Natural killer cell (primary cell): ENCODE data around the gene GOLGA8S. TPM values are rescaled to one million over a fixed set of nuclear protein-coding genes. Genes with fewer than 3 reads are reported as not detected.
"Not testable (repeated sequence)": the region's sequence is repeated elsewhere in the genome, so short reads cannot be mapped to it uniquely, and the experiment has no call there.

Source experiments
- ATAC-seq, 3 donors: fragments of 150-1000 bp in 2 of 3; fragments of 200-7000 bp in 1 of 3; cut with Tn5 transposase; 1 replicate in 1 of 3; 2 replicates in 2 of 3; pipeline ENCODE4 v1.10.0; 2021; ENCODE audit warnings: mild to moderate bottlenecking in 2 of 3, moderate library complexity in 2 of 3
- DNase-seq, 2 donors: peaks; one replicate each; pipeline versions ENCODE4 v3.0.0 to v3.0.0-alpha.2; 2013 to 2021; ENCODE audit warnings: mixed read lengths in 1 of 2
- H3K27ac ChIP-seq: one replicate; pipeline ENCODE4 v1.5.1; 2013; ENCODE audit warnings: mild to moderate bottlenecking, low read length
- H3K27me3 ChIP-seq: one replicate; pipeline ENCODE4 v1.6.1; 2013; ENCODE audit warnings: low read length; ENCODE audit not compliant: control insufficient read depth, insufficient read depth
- H3K36me3 ChIP-seq: one replicate; pipeline ENCODE4 v1.6.1; 2013; ENCODE audit warnings: low read length; ENCODE audit not compliant: control insufficient read depth, insufficient read depth
- H3K4me1 ChIP-seq: one replicate; pipeline ENCODE4 v1.6.1; 2013; ENCODE audit warnings: low read length; ENCODE audit not compliant: control insufficient read depth, insufficient read depth
- H3K4me3 ChIP-seq: one replicate; pipeline ENCODE4 v1.5.1; 2013; ENCODE audit warnings: low read length
- H3K9me3 ChIP-seq: one replicate; pipeline ENCODE4 v1.6.1; 2013; ENCODE audit warnings: low read length; ENCODE audit not compliant: control insufficient read depth, insufficient read depth
- H3K27ac Mint-ChIP-seq, 2 donors: one replicate each; pipeline ENCODE4 v1.8.0; 2022; ENCODE audit warnings: mild to moderate bottlenecking in 2 of 2, mixed read lengths in 2 of 2, moderate library complexity in 1 of 2
- H3K27me3 Mint-ChIP-seq, 2 donors: one replicate each; pipeline ENCODE4 v1.8.0; 2022; ENCODE audit warnings: low read depth in 2 of 2, mixed read lengths in 2 of 2
- H3K36me3 Mint-ChIP-seq: one replicate; pipeline ENCODE4 v1.8.0; 2022; ENCODE audit warnings: mixed read lengths
- H3K4me1 Mint-ChIP-seq, 2 donors: one replicate each; pipeline ENCODE4 v1.8.0; 2022; ENCODE audit warnings: mixed read lengths in 2 of 2
- H3K4me3 Mint-ChIP-seq: one replicate; pipeline ENCODE4 v1.8.0; 2022; ENCODE audit warnings: mild to moderate bottlenecking, moderate library complexity, mixed read lengths
- H3K9me3 Mint-ChIP-seq, 2 donors: one replicate each; pipeline ENCODE4 v1.8.0; 2022; ENCODE audit warnings: mixed read lengths in 2 of 2
- CTCF ChIP-seq: fragments of 200-600 bp; IDR thresholded peaks from one replicate; pipeline ENCODE4 v1.8.0; 2022; ENCODE audit warnings: antibody characterized with exemption
- WGBS: methylation state at CpG from one replicate; pipeline ENCODE4 v1.1.7; 2013; ENCODE audit warnings: missing lambda C conversion rate; ENCODE audit not compliant: insufficient coverage; 5-methylcytosine and 5-hydroxymethylcytosine counted together
- intact Hi-C: fragments of 100-400 bp; cut with micrococcal nuclease; formaldehyde crosslinking; loops from one replicate; pipeline ENCODE4 v1.14.2; 2022
- total RNA-seq, 4 donors: library from RNA; stranded (reverse); fragments of 120-200 nt in 1 of 4; gene quantifications; one replicate each; pipeline versions ENCODE4 v1.2.3 to v1.2.4, GENCODE V29; 2013 to 2022

Gene GOLGA8S
- total RNA-seq, 3 donors from 2014 or later (not counting 1 experiment from before 2014, with no cell fraction given) = 2.3 to 6.0 (median 2.8) TPM

GRCh38 chr15:23370578-23370977 lies 16.0 kb downstream of the GOLGA8S start:
- WGBS = 80% methylated on average over 2 of the region's 2 CpGs
- no peaks in the 10 kb centered on the region for H3K4me1 ChIP-seq
- H3K36me3 ChIP-seq = no peaks in the 10 kb centered on the region
- TF ChIP-seq CTCF = no peak
- DNase-seq (no peak), ATAC-seq (no peak)
- no peaks in the 10 kb centered on the region for H3K9me3 ChIP-seq
- Mint-ChIP-seq H3K4me3 (no peak overlapping the region), H3K9me3 (no peaks in the 10 kb centered on the region), H3K27ac (no peak overlapping the region), H3K27me3 (peaks cover 0 to 4% of the 10 kb centered on the region in 2 donors), H3K36me3 (no peaks in the 10 kb centered on the region), H3K4me1 (no peaks in the 10 kb centered on the region)
- no peaks in the 10 kb centered on the region for H3K27me3 ChIP-seq
- H3K27ac ChIP-seq = no peak overlapping the region
- H3K4me3 ChIP-seq = no peak overlapping the region
- intact Hi-C loops = no loop called here

- H3K4me1 ChIP-seq, intact Hi-C loops: not testable (repeated sequence)
- WGBS = 65% methylated on average over 4 of the region's 4 CpGs
These were observed 16.6 kb downstream of the GOLGA8S start for GRCh38 chr15:23371134-23371533.

GRCh38 chr15:23371868-23372267 lies 17.3 kb downstream of the GOLGA8S start:
- H3K4me3 Mint-ChIP-seq, ATAC-seq, intact Hi-C loops, H3K4me1 Mint-ChIP-seq, H3K36me3 Mint-ChIP-seq, H3K27me3 ChIP-seq, H3K9me3 Mint-ChIP-seq, H3K4me1 ChIP-seq, H3K36me3 ChIP-seq, DNase-seq, H3K4me3 ChIP-seq, H3K27ac ChIP-seq, H3K27ac Mint-ChIP-seq, H3K9me3 ChIP-seq, H3K27me3 Mint-ChIP-seq: not testable (repeated sequence)
- 80% methylated on average over 1 of the region's 3 CpGs for WGBS

More at GRCh38 chr15:23371134-23371533, 16.6 kb downstream of the GOLGA8S start:
- not testable (repeated sequence) for H3K27ac ChIP-seq, DNase-seq, H3K4me3 Mint-ChIP-seq, H3K27ac Mint-ChIP-seq, H3K4me1 Mint-ChIP-seq, H3K27me3 Mint-ChIP-seq, H3K9me3 ChIP-seq, ATAC-seq, H3K27me3 ChIP-seq, H3K4me3 ChIP-seq, H3K9me3 Mint-ChIP-seq, H3K36me3 ChIP-seq, H3K36me3 Mint-ChIP-seq

GRCh38 chr15:23372284-23372683 lies 17.7 kb downstream of the GOLGA8S start:
- H3K4me1 Mint-ChIP-seq = no peaks in the 10 kb centered on the region
- Histone ChIP-seq H3K9me3 (no peaks in the 10 kb centered on the region), H3K27me3 (no peaks in the 10 kb centered on the region), H3K27ac (no peak overlapping the region), H3K4me1 (no peaks in the 10 kb centered on the region), H3K36me3 (no peaks in the 10 kb centered on the region), H3K4me3 (no peak overlapping the region)
- H3K36me3 Mint-ChIP-seq = no peaks in the 10 kb centered on the region
- no peaks in the 10 kb centered on the region for H3K9me3 Mint-ChIP-seq
- H3K27ac Mint-ChIP-seq = no peak overlapping the region
- no peak for TF ChIP-seq CTCF
- H3K4me3 Mint-ChIP-seq = no peak overlapping the region
- peaks cover 0 to 4% of the 10 kb centered on the region in 2 donors for H3K27me3 Mint-ChIP-seq
- 87% methylated on average over 15 of the region's 15 CpGs for WGBS
- no peak for DNase-seq
- intact Hi-C loops = no loop called here
- ATAC-seq = no peak

- H3K4me1 ChIP-seq, DNase-seq, H3K4me1 Mint-ChIP-seq, H3K27me3 ChIP-seq, H3K27me3 Mint-ChIP-seq, H3K36me3 Mint-ChIP-seq, H3K9me3 Mint-ChIP-seq, H3K4me3 Mint-ChIP-seq, intact Hi-C loops, H3K36me3 ChIP-seq, ATAC-seq, H3K27ac Mint-ChIP-seq, H3K27ac ChIP-seq, H3K9me3 ChIP-seq, H3K4me3 ChIP-seq: not testable (repeated sequence)
- 96% methylated on average over 40 of the region's 40 CpGs for WGBS
These were observed 18.5 kb downstream of the GOLGA8S start for GRCh38 chr15:23372891-23373600.

GRCh38 chr15:23374226-23374625 lies 19.7 kb downstream of the GOLGA8S start:
- H3K27me3 Mint-ChIP-seq, H3K4me3 Mint-ChIP-seq, H3K4me3 ChIP-seq, H3K4me1 ChIP-seq, intact Hi-C loops, H3K9me3 Mint-ChIP-seq, DNase-seq, H3K27ac ChIP-seq, H3K27me3 ChIP-seq, H3K36me3 Mint-ChIP-seq, H3K36me3 ChIP-seq, H3K4me1 Mint-ChIP-seq, H3K27ac Mint-ChIP-seq, ATAC-seq, H3K9me3 ChIP-seq: not testable (repeated sequence)
- WGBS = 93% methylated on average over 11 of the region's 11 CpGs

GRCh38 chr15:23378946-23379345 lies 24.4 kb downstream of the GOLGA8S start:
- ATAC-seq, H3K27ac Mint-ChIP-seq, H3K4me1 ChIP-seq, H3K4me3 ChIP-seq, DNase-seq, H3K9me3 ChIP-seq, intact Hi-C loops, H3K4me3 Mint-ChIP-seq, H3K27me3 ChIP-seq, H3K36me3 Mint-ChIP-seq, H3K9me3 Mint-ChIP-seq, H3K36me3 ChIP-seq, H3K4me1 Mint-ChIP-seq, H3K27ac ChIP-seq, H3K27me3 Mint-ChIP-seq: not testable (repeated sequence)
- 90% methylated on average over 13 of the region's 13 CpGs for WGBS
